Measurements from ENCODE around the gene DGCR6L. TPM values are rescaled to one million over a fixed set of nuclear protein-coding genes. Genes with fewer than 3 reads are reported as not detected.
A peak's percentile ranks its signal among the peaks of the same experiment; 100 is the strongest.
"Not testable (repeated sequence)": the region's sequence is repeated elsewhere in the genome, so short reads cannot be mapped to it uniquely, and the experiment has no call there.

Gene DGCR6L
- 28.1 and 39.8 TPM in 2 replicates for total RNA-seq

DNA sequence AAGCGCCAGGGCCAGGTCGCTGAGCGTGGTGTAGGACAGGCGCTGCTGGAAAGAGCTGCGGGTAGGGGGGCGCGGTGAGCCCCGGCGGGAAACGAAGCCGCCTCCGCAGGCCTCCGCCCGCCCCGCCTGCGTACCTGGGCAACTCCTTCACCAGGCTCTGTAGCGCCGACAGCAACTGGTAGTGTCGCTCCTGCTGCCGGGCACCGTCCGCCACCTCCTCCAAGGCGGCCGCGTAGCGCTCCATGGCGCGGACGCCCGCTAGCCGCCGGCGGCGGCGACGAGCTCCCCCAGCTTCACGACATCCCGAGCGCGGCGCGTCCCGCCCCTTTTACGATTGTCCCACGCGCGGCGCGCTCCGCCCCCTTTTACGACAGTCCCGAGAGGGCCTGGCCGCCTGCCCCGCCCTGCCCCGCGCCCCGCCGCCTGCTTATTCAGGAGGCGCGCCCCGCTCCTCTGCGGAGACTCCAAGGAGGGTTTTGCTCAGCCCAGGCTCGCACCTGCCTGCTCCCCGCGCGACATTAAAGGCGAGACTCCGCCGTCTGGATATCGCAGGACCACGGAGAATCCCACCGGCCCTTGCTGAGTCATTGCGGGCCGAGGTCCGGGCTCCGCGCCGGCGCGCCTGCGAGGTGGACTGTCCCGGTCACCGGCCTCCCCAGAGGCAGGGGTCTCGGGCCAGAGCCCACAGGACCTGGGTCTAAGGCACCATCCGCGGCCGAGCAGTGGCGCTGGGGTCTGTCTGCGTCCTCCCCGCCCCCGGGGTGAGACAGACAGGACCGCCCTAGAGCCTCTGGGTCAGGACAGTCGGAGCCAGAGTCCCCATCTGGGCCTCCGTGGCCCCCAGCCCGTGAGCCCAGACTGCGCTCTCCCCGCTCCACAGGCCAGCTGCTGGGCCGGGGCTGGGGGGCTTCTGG lies at the start of gene DGCR6L:
DGCR6L (minus strand) TSS at position 316 of the 914 bp plus-strand sequence; CDS start at position 244, 72 bp downstream.
- DNase-seq (ENCODE audit: low read depth) = peak; percentile 73

DNA sequence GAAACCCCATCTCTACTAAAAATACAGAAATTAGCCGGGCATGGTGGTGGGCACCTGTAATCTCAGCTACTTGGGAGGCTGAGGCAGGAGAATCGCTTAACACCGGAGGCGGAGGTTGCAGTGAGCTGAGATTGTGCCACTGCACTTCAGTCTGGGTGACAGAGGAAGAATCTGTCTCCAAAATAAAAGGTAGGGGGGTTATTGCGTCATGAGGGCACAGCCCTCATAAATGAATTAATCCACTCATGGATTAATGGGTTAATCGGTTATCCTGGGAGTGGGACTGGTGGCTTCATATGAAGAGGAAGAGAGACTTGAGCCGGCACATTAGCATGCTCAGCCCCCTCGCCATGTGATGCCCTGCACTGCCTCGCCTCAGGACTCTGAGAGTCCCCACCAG lies 49.0 kb upstream of the DGCR6L start:
- not testable (repeated sequence) for DNase-seq (ENCODE audit: low read depth)

DNA sequence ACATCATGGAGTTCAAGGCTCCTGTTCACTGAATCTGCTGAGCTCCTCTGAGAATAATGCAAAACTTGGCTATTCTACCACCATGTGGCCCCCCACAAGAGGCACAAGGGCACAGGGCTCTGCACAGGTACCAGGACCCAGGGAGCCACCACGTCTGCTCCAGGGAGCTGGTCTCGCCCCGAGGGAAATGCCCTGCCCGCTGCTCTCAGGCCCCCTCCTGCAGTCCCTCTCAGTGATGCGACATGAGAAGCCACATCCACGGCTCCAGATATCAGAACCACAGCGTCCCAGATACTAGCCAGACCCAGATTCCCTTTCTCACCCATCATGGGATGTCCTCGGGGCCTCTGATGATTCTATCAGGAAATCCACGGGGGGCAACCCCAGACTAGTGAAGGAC lies 47.0 kb upstream of the DGCR6L start:
- DNase-seq (ENCODE audit: low read depth) = not testable (repeated sequence)

DNA sequence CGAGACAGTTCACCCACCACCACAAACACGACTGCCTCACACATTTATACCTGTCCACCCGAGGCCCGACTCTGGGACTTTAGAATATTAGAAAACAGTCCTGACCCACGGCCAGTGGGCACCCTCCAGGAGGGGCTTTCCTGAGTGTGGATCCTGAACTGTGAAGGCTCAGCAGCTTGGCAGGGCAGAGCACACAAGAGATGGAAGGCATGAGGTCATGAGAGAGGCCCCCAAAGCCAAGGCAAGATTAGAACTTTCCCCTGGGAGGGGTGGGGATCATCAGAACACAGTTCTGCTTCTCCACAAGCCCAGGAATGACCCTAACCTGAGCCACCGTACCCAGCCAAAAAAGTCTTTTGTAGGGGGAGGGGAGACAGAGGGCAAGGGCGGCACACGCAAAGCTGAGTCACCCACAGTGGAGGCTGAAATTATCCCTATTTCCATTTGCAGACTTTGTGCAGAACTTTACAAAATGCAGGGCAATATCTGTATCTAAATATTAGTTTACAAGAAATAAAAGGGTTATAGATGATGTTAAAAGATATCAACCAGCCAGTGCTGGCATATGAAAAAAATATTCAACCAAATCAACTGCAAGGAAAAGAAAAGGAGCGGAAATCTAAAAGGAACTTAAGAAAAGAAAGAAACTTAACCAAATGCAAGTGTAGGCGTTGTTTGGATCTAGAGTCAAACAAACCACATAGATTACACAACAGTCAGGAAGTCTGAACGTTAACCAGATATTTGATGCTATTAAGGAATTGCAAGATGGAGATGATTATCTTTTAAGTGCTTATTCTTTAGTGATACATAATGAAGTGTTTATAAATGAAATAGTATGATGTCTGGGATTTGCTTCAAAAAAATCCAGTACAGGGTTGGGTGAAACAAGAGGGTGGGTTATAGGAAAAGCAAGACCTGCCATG lies 44.7 kb upstream of the DGCR6L start:
- not testable (repeated sequence) for DNase-seq (ENCODE audit: low read depth)

DNA sequence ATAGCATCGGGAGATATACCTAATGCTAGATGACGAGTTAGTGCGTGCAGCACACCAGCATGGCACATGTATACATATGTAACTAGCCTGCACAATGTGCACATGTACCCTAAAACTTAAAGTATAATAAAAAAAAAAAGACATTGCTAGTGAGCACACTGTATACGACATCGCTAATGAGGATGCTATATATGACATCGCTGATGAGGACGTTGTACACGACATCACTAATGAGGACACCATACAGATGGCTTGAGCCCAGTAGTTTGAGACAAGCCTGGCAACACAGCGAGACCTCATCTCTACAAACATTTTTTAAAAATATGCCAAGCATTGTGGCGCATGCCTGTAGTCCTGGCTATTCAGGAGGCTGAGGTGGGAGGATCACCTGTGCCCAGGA lies 42.5 kb upstream of the DGCR6L start:
- DNase-seq (ENCODE audit: low read depth) = not testable (repeated sequence)

DNA sequence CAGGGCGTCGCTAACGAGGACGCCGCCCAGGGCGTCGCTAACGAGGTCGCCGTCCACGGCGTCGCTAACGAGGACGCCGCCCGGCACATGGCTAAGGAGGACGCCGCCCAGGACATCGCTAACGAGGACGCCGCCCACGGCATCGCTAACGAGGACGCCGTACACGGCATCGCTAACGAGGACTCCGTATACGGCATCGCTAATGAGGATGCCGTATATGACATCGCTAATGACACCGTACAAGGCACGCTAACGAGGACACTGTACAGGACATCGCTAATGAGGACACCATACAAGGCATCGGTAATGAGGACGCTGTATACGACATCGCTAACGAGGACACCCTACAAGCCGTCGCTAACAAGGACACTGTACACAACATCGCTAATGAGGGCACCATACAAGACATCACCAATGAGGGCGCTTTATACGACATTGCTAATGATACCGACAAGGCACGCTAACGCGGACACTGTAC lies 41.9 kb upstream of the DGCR6L start:
- DNase-seq (ENCODE audit: low read depth) = not testable (repeated sequence)

DNA sequence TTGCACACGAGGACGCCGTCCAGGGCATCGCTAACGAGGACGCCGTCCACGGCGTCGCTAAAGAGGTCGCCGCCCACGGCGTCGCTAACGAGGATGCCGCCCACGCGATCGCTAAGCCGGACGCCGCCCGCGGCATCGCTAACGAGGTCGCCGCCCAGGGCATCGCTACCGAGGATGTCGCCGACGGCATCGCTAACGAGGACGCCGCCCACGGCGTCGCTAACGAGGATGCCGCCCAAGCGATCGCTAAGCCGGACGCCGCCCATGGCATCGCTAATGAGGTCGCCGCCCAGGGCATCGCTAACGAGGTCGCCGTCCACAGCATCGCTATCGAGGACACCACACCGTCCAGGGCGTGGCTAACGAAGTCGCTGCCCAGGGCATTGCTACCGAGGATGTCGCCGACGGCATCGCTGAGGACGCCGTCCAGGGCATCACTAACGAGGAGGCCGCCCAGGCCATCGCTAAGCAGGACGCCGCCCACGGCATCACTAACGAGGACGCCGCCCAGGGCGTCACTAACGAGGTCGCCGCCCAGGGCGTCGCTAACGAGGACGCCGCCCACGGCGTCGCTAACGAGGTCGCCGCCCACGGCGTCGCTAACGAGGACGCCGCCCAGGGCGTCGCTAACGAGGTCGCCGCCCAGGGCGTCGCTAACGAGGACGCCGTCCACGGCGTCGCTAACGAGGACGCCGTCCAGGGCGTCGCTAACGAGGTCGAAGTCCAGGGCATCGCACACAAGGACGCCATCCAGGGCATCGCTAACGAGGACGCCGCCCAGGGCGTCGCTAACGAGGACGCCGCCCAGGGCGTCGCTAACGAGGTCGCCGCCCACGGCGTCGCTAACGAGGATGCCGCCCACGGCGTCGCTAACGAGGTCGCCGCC lies 41.2 kb upstream of the DGCR6L start:
- not testable (repeated sequence) for DNase-seq (ENCODE audit: low read depth)

DNA sequence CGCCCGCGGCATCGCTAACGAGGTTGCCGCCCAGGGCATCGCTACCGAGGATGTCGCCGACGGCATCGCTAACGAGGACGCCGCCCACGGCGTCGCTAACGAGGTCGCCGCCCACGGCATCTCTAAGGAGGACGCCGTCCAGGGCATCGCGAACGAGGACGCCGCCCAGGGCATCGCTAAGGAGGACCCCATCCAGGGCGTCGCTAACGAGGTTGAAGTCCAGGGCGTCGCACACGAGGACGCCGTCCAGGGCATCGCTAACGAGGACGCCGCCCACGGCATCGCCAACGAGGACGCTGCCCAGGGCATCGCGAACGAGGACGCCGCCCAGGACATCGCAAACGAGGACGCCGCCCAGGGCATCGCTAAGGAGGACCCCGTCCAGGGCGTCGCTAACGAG lies 40.4 kb upstream of the DGCR6L start:
- not testable (repeated sequence) for DNase-seq (ENCODE audit: low read depth)

DNA sequence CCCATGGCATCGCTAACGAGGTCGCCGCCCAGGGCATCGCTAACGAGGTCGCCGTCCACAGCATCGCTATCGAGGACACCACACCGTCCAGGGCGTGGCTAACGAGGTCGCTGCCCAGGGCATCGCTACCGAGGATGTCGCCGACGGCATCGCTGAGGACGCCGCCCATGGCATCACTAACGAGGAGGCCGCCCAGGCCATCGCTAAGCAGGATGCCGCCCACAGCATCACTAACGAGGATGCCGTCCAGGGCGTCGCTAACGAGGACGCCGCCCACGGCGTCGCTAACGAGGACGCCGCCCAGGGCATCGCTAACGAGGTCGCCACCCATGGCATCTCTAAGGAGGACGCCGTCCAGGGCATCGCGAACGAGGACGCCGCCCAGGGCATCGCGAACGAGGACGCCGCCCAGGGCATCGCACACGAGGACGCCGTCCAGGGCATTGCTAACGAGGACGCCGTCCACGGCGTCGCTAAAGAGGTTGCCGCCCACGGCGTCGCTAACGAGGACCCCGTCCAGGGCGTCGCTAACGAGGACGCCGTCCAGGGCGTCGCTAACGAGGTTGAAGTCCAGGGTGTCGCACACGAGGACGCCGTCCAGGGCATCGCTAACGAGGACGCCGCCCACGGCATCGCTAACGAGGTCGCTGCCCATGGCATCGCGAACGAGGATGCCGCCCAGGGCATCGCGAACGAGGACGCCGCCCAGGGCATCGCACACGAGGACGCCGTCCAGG lies 38.8 kb upstream of the DGCR6L start:
- DNase-seq (ENCODE audit: low read depth) = not testable (repeated sequence)

DNA sequence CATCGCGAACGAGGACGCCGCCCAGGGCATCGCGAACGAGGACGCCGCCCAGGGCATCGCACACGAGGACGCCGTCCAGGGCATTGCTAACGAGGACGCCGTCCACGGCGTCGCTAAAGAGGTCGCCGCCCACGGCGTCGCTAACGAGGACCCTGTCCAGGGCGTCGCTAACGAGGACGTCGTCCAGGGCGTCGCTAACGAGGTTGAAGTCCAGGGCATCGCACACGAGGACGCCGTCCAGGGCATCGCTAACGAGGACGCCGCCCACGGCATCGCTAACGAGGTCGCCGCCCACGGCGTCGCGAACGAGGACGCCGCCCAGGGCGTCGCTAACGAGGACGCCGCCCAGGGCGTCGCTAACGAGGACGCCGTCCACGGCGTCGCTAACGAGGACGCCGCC lies 38.1 kb upstream of the DGCR6L start:
- DNase-seq (ENCODE audit: low read depth) = not testable (repeated sequence)

DNA sequence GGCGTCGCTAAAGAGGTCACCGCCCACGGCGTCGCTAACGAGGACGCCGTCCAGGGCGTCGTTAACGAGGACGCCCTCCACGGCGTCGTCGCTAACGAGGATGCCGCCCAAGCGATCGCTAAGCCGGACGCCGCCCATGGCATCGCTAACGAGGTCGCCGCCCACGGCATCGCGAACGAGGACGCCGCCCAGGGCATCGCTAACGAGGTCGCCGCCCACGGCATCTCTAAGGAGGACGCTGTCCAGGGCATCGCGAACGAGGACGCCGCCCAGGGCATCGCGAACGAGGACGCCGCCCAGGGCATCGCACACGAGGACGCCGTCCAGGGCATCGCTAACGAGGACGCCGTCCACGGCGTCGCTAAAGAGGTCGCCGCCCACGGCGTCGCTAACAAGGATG lies 37.0 kb upstream of the DGCR6L start:
- DNase-seq (ENCODE audit: low read depth) = not testable (repeated sequence)

DNA sequence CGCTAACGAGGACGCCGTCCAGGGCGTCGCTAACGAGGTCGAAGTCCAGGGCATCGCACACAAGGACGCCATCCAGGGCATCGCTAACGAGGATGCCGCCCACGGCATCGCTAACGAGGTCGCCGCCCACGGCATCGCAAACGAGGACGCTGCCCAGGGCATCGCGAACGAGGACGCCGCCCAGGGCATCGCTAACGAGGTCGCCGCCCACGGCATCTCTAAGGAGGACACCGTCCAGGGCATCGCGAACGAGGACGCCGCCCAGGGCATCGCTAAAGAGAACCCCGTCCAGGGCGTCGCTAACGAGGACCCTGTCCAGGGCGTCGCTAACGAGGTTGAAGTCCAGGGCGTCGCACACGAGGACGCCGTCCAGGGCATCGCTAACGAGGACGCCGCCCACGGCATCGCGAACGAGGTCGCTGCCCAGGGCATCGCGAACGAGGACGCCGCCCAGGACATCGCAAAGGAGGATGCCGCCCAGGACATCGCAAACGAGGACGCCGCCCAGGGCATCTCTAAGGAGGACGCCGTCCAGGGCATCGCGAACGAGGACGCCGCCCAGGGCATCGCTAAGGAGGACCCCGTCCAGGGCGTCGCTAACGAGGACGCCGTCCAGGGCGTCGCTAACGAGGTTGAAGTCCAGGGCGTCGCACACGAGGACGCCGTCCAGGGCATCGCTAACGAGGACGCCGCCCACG lies 36.2 kb upstream of the DGCR6L start:
- not testable (repeated sequence) for DNase-seq (ENCODE audit: low read depth)

DNA sequence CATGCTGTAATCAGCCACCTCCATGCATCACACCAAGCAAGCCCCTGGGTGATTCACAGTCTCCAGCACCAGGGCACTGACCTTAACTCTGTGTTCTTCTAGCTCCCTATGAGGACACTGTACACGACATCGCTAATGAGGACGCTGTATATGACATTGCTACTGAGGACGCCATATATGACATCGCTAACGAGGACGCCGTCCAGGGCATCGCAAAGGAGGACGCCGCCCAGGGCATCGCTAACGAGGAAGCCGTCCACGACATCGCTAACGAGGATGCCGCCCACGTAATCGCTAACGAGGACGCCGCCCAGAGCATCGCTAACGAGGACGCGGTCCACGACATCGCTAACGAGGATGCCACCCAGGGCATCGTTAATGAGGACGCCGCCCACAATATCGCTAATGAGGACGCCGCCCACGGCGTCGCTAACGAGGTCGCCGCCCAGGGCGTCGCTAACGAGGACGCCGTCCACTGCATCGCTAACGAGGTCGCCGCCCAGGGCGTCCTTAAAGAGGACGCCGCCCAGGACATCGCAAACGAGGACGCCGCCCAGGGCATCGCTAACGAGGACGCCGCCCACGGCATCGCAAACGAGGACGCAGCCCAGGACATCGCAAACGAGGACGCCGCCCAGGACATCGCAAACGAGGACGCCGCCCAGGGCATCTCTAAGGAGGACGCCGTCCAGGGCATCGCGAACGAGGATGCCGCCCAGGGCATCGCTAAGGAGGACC lies 34.5 kb upstream of the DGCR6L start:
- no peak for DNase-seq (ENCODE audit: low read depth)

DNA sequence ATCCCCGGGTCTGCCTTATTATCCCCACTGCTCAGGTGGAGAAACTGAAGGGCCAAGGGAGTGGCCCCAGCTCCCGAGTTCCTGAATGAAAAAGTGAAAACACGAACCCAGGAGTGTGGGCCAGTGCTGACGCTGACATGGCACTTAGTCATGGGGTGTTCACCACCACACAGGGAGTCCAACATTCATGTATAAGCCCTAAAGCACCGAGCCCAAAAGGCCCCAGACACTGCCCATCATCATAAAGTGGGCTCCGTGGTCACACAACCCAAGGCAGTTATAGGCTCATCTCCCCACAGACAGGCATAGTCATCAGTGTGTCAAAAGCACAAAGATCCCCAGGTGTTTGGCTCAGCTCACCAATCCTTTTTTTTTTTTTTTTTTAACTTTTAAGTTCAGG lies 32.7 kb upstream of the DGCR6L start:
- not testable (repeated sequence) for DNase-seq (ENCODE audit: low read depth)

DNA sequence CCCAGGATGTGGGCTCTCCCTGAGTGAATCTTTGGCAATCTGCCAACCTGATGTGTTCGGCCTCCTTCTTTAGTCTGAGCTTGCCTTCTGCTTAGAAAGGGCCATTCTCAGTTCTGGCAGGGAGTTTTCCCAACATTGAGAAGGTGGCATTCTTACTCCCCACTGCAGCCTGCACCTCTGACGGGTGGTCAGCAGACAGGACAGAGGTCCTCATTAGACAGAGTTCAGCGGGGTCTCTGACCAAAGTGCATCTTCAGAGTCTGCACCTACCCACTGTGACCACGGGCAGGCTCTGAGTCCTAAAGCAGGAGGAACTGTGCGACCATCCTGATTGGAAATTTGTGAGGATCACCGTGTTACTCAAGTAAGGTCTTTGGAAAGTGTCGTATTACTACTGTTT lies 26.7 kb upstream of the DGCR6L start:
- DNase-seq (ENCODE audit: low read depth) = not testable (repeated sequence)

DNA sequence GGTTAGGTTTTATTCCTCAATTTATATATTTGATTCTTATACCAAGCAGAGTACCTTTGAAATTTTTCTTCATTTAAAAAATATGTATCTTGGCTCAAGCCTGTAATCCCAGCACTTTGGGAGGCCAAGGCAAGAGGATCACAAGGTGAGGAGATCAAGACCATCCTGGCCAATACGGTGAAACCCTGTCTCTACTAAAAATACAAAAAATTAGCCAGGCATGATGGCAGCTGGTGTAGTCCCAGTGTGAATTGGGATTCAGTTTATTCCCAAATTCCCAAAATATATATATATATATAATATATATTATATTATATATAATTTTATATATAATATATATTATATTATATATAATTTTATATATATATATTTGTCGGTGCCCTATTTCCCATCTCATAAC lies 18.4 kb upstream of the DGCR6L start:
- DNase-seq (ENCODE audit: low read depth) = not testable (repeated sequence)

DNA sequence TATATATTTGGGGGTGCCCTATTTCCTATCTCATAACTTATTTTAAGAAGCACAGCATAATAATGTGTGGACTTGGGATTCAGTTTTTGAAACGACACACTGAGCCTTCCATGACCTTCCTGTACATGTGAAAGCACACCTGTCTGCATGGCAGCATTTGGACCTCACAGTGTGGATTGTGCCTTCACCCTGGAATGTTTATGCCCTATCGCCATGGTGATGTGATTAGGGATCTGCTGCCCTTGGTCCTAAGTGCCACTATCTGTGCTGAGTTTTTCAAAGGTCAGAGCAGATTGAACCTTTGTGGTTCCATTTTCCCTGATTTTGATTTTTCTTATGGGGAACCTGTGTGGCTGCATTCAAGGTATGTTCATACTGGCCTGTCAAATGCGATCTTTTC lies 17.9 kb upstream of the DGCR6L start:
- not testable (repeated sequence) for DNase-seq (ENCODE audit: low read depth)

DNA sequence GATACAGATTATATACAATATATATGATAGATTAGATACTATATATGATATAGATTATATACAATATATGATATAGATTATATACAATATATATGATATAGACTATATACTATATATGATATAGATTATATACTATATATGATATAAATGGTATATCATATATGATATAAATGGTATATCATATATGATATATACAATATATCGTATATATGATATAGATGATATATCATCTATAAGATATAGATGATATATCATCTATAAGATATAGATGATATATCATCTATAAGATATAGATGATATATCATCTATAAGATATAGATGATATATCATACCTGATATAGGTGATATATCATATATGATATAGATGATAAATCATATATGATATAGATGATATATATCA lies 16.7 kb upstream of the DGCR6L start:
- DNase-seq (ENCODE audit: low read depth) = not testable (repeated sequence)

DNA sequence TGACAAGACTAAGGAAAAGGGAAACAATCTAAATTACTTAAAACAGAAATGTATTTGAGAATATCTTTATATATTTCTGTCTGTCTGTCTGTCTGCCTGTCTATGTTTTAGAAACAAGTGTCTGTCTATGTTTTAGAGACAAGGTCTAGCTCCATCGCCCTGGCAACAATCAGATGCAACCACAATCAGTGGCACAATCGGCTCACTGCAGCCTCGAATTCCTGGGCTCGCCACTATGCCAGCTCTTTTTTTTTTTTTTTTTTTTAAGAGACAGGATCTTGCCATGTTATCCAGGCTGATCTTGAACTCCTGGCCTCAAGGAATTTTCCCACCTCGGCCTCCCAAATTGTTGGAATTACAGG lies 8.7 kb upstream of the DGCR6L start:
- DNase-seq (ENCODE audit: low read depth) = not testable (repeated sequence)
